ENCODE results near the gene PCNX3.

DNA sequence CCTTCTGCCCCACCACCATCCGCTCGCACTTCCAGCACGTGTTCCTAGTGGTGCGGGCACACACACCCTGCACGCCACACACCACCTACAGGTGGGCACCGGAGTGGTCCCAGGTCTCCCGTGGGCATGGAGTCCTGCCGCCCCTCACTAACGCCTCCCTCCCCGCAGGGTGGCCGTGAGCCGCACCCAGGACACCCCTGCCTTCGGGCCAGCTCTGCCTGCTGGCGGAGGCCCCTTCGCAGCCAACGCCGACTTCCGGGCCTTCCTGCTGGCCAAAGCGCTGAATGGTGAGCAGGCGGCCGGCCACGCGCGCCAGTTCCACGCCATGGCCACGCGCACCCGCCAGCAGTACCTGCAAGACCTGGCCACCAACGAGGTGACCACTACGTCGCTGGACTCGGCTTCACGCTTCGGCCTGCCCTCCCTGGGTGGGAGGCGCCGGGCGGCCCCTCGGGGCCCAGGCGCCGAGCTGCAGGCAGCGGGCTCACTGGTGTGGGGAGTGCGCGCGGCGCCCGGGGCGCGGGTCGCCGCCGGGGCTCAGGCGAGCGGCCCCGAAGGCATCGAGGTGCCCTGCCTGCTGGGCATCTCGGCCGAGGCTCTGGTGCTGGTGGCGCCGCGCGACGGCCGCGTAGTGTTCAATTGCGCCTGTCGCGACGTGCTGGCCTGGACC, 30.8 kb downstream of the PCNX3 start:
- TF ChIP-seq POLR2A (IDR thresholded peaks at IDR 0.05; ENCODE audit: low read depth, low read length) = no peak
- TF ChIP-seq TAF1 (IDR thresholded peaks at IDR 0.05; ENCODE audit: low read depth, low read length) = no peak
